ENCODE data around the gene PRDM16. TPM values are rescaled to one million over a fixed set of nuclear protein-coding genes. Genes with fewer than 3 reads are reported as not detected.

PRDM16 gene
- polyA plus RNA-seq, 1 of the 3 experiments (the other 2 are of a cell fraction), result not detected

- 10% methylated on average over 4 of the region's 22 CpGs for WGBS (ENCODE audit: low lambda C conversion rate)
- H3K27ac ChIP-seq (ENCODE audit: low read depth in 2 of 2, low read length in 1 of 2), result no peak overlapping the region
- ChIA-PET CTCF (interaction anchor here (1.2 kb wide), 1 partner anchor 24 kb away, joined by 3 read pairs; no protein-coding TSS in a partner anchor), POLR2A (no interaction called here)
- no peaks in the 10 kb centered on the region for H3F3A ChIP-seq (replicated peaks; ENCODE audit: insufficient read depth)
- H3K9ac ChIP-seq, result no peak overlapping the region
- no peaks in the 10 kb centered on the region for H3K9me2 ChIP-seq
- no peaks in the 10 kb centered on the region for H3K9me3 ChIP-seq
- no peak for TF ChIP-seq ZBTB33 (IDR thresholded peaks at IDR 0.05; ENCODE audit: borderline replicate concordance, low read depth)
- no peak for TF ChIP-seq ELF1 (IDR thresholded peaks at IDR 0.05)
- TF ChIP-seq PBX3 (IDR thresholded peaks at IDR 0.05), result no peak
- no peak for TF ChIP-seq REST (IDR thresholded peaks at IDR 0.05; ENCODE audit: low read depth, low read length)
- TF ChIP-seq RAD21 (IDR thresholded peaks at IDR 0.05; ENCODE audit: low read length), result no peak
- no peak for TF ChIP-seq RCOR1 (IDR thresholded peaks at IDR 0.05; ENCODE audit: low read length)
- H3K4me1 ChIP-seq (ENCODE audit: control insufficient read depth in 1 of 2, insufficient read depth in 2 of 2, low read depth in 1 of 2, low read length in 1 of 2), result no peaks in the 10 kb centered on the region
- no peaks in the 10 kb centered on the region for H4K20me1 ChIP-seq (ENCODE audit: insufficient read depth)
- no peak overlapping the region for H3K4me2 ChIP-seq
- no peaks in the 10 kb centered on the region for H3K36me3 ChIP-seq (replicated peaks in 1 of 2; ENCODE audit: control insufficient read depth in 1 of 2, insufficient read depth in 2 of 2, low read length in 1 of 2)
- no peak overlapping the region for H2AFZ ChIP-seq (ENCODE audit: low read depth)
- H3K4me3 ChIP-seq (ENCODE audit: low read depth in 2 of 2, low read length in 1 of 2), result no peak overlapping the region
- H3K79me2 ChIP-seq (ENCODE audit: insufficient read depth), result no peaks in the 10 kb centered on the region
- no peak for DNase-seq
- H3K27me3 ChIP-seq (ENCODE audit: insufficient read depth), result no peaks in the 10 kb centered on the region
These were observed 32.3 kb upstream of the PRDM16 start for GRCh38 chr1:3036447-3037280.

- Histone ChIP-seq H3K4me1 (ENCODE audit: control insufficient read depth in 1 of 2, insufficient read depth in 2 of 2, low read depth in 1 of 2, low read length in 1 of 2) (no peaks in the 10 kb centered on the region), H3K9ac (no peak overlapping the region), H3K9me2 (no peaks in the 10 kb centered on the region), H3K9me3 (no peaks in the 10 kb centered on the region), H3K36me3 (replicated peaks in 1 of 2; ENCODE audit: control insufficient read depth in 1 of 2, insufficient read depth in 2 of 2, low read length in 1 of 2) (no peaks in the 10 kb centered on the region), H2AFZ (ENCODE audit: low read depth) (no peak overlapping the region), H3F3A (replicated peaks; ENCODE audit: insufficient read depth) (no peaks in the 10 kb centered on the region), H3K4me3 (ENCODE audit: low read depth in 2 of 2, low read length in 1 of 2) (no peak overlapping the region), H3K4me2 (no peak overlapping the region), H3K79me2 (ENCODE audit: insufficient read depth) (no peaks in the 10 kb centered on the region), H3K27ac (ENCODE audit: low read depth in 2 of 2, low read length in 1 of 2) (no peak overlapping the region), H3K27me3 (ENCODE audit: insufficient read depth) (no peaks in the 10 kb centered on the region), H4K20me1 (ENCODE audit: insufficient read depth) (no peaks in the 10 kb centered on the region)
- ChIA-PET CTCF (interaction anchor here (1.2 to 1.3 kb wide), 2 partner anchors 9 to 25 kb away, joined by 3 read pairs; no protein-coding TSS in a partner anchor), POLR2A (no interaction called here)
- 7% methylated on average over 12 of the region's 32 CpGs for WGBS (ENCODE audit: low lambda C conversion rate)
- no peak for DNase-seq
- TF ChIP-seq SMC3 (IDR thresholded peaks at IDR 0.05; ENCODE audit: low read depth, low read length) (no peak), TEAD4 (IDR thresholded peaks at IDR 0.05; ENCODE audit: borderline replicate concordance, insufficient read depth) (no peak), REST (IDR thresholded peaks at IDR 0.05; ENCODE audit: low read depth, low read length) (no peak), CTCF (IDR thresholded peaks at IDR 0.05) (no peak), MEF2A (IDR thresholded peaks at IDR 0.05; ENCODE audit: borderline replicate concordance, low read depth) (no peak)
These were observed 31.5 kb upstream of the PRDM16 start for GRCh38 chr1:3037281-3038040.

All from SK-N-SH (cell line).